VCaP (cell line): Measurements from ENCODE around the gene RASSF6.

Source experiments
- H3K27ac ChIP-seq: fragments of 450-650 bp; 2 replicates; pipeline ENCODE4 v1.5.1; 2017
- TF ChIP-seq, protein P1 (sequence below): fragments of 450-650 bp; conservative IDR thresholded peaks from 2 replicates; pipeline ENCODE4 v1.5.1; 2017; ENCODE audit warnings: mild to moderate bottlenecking, moderate library complexity

The RASSF6 gene

DNA sequence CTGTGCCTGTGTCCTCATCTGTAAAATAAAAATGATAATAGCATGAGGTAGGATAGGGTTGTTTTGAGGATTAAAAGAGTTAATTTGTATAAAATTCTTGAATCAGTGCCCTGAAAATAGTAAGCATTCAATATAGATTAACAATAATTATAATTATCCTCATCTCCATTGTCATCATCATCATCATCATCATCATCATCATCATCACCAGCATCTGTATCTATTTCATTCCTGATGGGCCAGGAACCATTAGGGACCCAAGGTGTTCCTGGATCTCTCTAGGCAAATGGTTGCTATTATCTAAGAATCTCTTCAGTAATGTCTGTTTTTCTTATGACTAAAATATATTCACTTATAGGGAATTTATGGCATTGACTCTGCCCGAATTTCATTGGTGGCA lies 31.6 kb downstream of the RASSF6 start:
- TF ChIP-seq, protein P1, sequence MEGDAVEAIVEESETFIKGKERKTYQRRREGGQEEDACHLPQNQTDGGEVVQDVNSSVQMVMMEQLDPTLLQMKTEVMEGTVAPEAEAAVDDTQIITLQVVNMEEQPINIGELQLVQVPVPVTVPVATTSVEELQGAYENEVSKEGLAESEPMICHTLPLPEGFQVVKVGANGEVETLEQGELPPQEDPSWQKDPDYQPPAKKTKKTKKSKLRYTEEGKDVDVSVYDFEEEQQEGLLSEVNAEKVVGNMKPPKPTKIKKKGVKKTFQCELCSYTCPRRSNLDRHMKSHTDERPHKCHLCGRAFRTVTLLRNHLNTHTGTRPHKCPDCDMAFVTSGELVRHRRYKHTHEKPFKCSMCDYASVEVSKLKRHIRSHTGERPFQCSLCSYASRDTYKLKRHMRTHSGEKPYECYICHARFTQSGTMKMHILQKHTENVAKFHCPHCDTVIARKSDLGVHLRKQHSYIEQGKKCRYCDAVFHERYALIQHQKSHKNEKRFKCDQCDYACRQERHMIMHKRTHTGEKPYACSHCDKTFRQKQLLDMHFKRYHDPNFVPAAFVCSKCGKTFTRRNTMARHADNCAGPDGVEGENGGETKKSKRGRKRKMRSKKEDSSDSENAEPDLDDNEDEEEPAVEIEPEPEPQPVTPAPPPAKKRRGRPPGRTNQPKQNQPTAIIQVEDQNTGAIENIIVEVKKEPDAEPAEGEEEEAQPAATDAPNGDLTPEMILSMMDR: no peak
- H3K27ac ChIP-seq: no peak overlapping the region

DNA sequence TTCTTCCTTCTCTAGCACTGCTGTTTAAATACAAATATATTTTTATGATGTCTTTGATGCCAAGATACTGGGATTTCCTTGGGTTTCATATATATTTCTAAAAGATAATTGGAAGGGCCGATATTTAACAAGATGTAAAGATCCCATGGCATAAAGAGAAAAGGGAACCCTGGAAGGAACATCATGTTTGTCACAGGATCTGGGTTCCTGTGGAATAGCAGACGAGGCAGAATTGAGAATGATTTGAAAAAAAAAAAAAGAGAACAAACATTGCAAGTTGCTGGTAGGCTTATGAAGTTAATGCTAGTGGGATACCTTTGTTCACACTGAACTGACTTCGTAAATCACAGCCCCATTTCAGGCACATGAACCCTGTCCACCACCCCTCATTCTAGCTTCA lies 33.6 kb downstream of the RASSF6 start:
- H3K27ac ChIP-seq: no peak overlapping the region
- TF ChIP-seq, protein P1: no peak

DNA sequence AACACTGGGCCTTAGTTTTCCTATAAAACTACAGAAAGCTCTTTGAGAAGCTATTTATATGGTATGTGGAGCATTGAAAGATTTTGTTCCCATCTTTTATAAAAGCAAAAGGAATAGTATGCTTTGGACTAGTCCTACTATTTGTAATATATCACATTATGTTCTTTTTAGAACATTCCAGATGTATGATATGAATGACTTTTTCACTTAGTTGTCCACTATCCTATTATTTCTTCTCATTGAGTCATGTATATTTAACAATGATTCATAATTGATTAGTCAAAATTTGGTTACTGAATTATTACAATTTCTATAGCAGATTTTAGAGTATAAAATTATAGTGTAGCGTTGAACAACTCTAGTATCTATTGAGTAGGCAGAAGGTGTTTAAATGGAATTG lies 34.2 kb downstream of the RASSF6 start:
- TF ChIP-seq, protein P1: no peak
- no peak overlapping the region for H3K27ac ChIP-seq

DNA sequence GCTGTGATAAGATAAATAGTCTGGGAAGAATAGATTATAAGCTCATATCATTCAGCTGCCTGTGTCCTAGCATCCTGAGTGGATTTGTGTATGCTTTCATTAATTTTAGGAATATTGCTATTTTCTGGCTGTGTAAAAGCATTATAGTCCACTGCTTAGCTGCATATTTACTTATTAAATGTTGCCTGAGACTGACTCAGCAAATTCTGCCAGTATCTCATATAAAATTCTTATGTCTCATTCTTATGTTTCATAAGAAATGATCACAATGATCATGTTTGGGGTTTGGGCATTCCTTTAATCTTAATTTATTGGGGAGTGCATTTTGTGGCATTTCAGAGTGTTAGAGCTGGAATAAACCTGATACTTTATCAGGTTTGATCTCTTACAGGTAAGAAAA lies 34.9 kb downstream of the RASSF6 start:
- no peak overlapping the region for H3K27ac ChIP-seq
- TF ChIP-seq, protein P1: no peak

DNA sequence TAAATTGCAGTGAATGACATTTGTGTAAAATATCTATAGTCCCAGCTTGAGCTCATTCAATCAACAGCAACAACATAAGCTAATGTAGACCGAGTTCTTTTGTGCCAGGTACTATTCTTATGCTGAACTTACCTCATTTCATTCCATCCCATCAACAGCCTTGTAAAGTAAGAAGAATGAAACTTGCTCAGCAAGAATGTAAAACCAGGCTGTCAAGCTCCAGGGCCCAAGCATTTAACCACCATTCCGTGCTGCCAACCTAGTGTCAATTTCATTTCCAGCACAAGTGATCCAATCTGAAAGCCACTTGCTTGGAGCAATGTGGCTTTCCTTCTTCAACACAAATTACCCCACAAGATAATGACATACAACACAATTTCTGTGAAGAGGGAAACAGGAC lies 36.6 kb downstream of the RASSF6 start:
- TF ChIP-seq, protein P1: no peak
- H3K27ac ChIP-seq: no peak overlapping the region

DNA sequence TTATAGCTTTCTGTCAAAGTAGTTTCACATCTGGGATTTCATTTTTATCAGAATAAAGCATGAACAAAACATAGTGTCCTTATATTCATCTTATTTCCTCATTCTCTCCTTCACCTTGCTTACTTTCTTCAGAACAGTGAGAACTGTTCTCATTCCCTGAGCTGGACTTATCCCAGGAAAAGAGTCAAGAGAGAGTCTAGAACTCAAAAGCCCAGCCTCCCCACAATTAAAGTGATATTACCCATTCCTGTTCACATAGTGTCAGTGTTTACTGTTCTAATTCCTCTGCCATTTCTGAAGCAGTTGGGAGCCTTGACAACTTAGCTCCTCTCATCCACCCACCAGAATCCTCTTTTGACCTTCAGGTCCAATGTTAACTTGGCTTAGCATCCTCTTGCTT lies 42.9 kb downstream of the RASSF6 start:
- TF ChIP-seq, protein P1: no peak
- H3K27ac ChIP-seq: no peak overlapping the region

DNA sequence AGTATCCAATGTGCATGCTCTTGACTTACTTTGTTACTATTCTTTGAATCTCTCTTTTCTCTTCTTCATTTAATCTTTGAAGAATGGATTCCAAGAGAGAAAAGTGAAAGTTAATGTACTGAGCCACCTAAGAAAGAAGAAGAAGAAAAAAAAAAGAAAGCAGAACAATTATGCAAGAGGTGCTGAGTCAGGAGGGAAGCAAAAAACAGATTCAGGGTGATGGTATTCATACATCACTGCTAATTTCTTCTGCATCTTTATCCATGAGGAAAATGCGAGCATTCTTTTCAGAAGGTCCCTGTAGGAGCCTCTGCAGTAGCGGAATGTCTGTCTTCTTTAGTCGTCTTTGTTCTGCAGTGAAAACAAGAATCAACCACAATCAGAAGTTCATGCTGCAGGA lies 43.9 kb downstream of the RASSF6 start:
- TF ChIP-seq, protein P1: no peak
- no peak overlapping the region for H3K27ac ChIP-seq

DNA sequence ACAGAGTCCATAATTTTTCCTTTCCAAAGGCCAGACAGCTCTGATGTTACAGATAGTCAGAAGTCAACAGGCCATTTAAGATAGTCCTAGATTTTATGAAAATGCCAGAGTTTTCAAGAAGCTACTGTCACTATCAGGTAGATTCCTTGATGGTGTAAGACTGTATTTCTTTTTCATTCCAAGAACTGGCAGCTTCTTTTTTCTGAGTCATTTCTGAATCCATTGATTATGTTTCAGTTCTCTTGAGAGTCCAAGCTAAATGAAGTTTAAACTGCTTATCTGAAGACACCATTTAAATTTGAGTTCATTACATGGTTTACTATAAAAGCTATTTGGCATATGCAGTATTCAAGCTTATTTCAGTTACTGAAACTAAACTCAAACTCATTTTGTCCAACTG lies 44.6 kb downstream of the RASSF6 start:
- TF ChIP-seq, protein P1: no peak
- no peak overlapping the region for H3K27ac ChIP-seq
